Spleen (tissue), 11 donors: ENCODE data around the gene SKIC3. TPM values are rescaled to one million over a fixed set of nuclear protein-coding genes. Genes with fewer than 3 reads are reported as not detected.

Source experiments
- DNase-seq: peaks from one replicate; pipeline ENCODE4 v3.0.0-alpha.2; 2020
- H3K27ac ChIP-seq, 8 donors: fragments of 200-600 bp; sonication (generic) in 7 of 8; 1 replicate in 4 of 8; 2 replicates in 4 of 8; pipeline versions ENCODE4 v1.5.0 to v1.8.0; 2016 to 2021; ENCODE audit warnings: inconsistent platforms in 4 of 8, mild to moderate bottlenecking in 4 of 8, moderate library complexity in 1 of 8
- H3K27me3 ChIP-seq, 7 donors: fragments of 200-600 bp; sonication (generic) in 6 of 7; replicated peaks in 1 of 7; 1 replicate in 4 of 7; 2 replicates in 3 of 7; pipeline versions ENCODE4 v1.5.0 to v1.8.0; 2016 to 2021; ENCODE audit warnings: inconsistent platforms in 3 of 7, mild to moderate bottlenecking in 1 of 7
- H3K36me3 ChIP-seq, 6 donors: fragments of 200-600 bp; sonication (generic) in 5 of 6; 1 replicate in 4 of 6; 2 replicates in 2 of 6; pipeline versions ENCODE4 v1.5.0 to v1.8.0; 2016 to 2021; ENCODE audit warnings: inconsistent platforms in 2 of 6
- H3K4me1 ChIP-seq, 6 donors: fragments of 200-600 bp; sonication (generic) in 5 of 6; 1 replicate in 3 of 6; 2 replicates in 3 of 6; pipeline versions ENCODE4 v1.5.0 to v1.8.0; 2016 to 2021; ENCODE audit warnings: inconsistent platforms in 3 of 6
- H3K4me3 ChIP-seq, 8 donors: fragments of 200-600 bp; sonication (generic) in 7 of 8; 1 replicate in 4 of 8; 2 replicates in 4 of 8; pipeline versions ENCODE4 v1.5.0 to v1.8.0; 2016 to 2021; ENCODE audit warnings: inconsistent platforms in 4 of 8, mild to moderate bottlenecking in 4 of 8, moderate library complexity in 2 of 8
- H3K9me3 ChIP-seq, 8 donors: fragments of 200-600 bp; sonication (generic) in 7 of 8; 1 replicate in 4 of 8; 2 replicates in 4 of 8; pipeline versions ENCODE4 v1.5.0 to v1.8.0; 2016 to 2021; ENCODE audit warnings: inconsistent platforms in 4 of 8
- POLR2A ChIP-seq, 3 donors: fragments of 450-650 bp; IDR thresholded peaks; one replicate each; pipeline ENCODE4 v1.5.1; 2017; ENCODE audit warnings: antibody characterized with exemption in 3 of 3, mild to moderate bottlenecking in 1 of 3
- POLR2AphosphoS5 ChIP-seq, 3 donors: sonication (generic); formaldehyde crosslinking; IDR thresholded peaks; one replicate each; pipeline ENCODE4 v1.5.1; 2017; ENCODE audit warnings: antibody characterized with exemption in 3 of 3
- WGBS, 5 donors: extraction: QIAGEN DNeasy Blood & Tissue Kit in 3 of 5; methylation state at CpG; one replicate each; pipeline versions ENCODE4 v1.1.5 to v1.1.7; 2013 to 2018; 5-methylcytosine and 5-hydroxymethylcytosine counted together
- intact Hi-C: fragments of 100-400 bp; cut with DNase I; formaldehyde crosslinking; loops from one replicate; pipeline ENCODE4 v1.15.0; 2023; ENCODE audit warnings: low total_unique reads
- polyA plus RNA-seq, 3 donors: library from polyadenylated mRNA; stranded (reverse); fragments of 200-250 nt; gene quantifications; one replicate each; pipeline ENCODE4 v1.2.1, GENCODE V29; 2013
- total RNA-seq, 7 donors: library from RNA; depleted of rRNA in 3 of 7; stranded (reverse); fragments of >200 nt in 3 of 7; fragmentation: NEBNext Ultra II Directional in 4 of 7; extraction: Animal tissue kit (Norgen Biotek cat#: 25700) in 4 of 7; gene quantifications; one replicate each; pipeline versions ENCODE4 v1.1.0 to v1.2.1, GENCODE V29; 2016 to 2021
- TF ChIP-seq, protein P1 (sequence below), 11 experiments: fragments of 200-600 bp in 7 of 11; fragments of 450-650 bp in 4 of 11; sonication (generic) in 4 of 11; IDR thresholded peaks in 8 of 11; conservative IDR thresholded peaks in 3 of 11; 1 replicate in 7 of 11; 2 replicates in 4 of 11; pipeline versions ENCODE4 v1.4.0 to v1.8.0; 2016 to 2021; ENCODE audit warnings: antibody characterized with exemption in 11 of 11, inconsistent platforms in 4 of 11, mild to moderate bottlenecking in 1 of 11
- donor health status: healthy with polysubstance abuse.
- donor health status: DM: no; HTN: no; CAD: no; lungs with moderate emphysema.
- donor health status: DM: no; HTN: no; CAD: no.
- donor health status: Bipolar disorder and iron deficiency.
- donor health status: healthy.
- donor health status: DM: no; HTN: no; CAD: no.
- donor health status: DM: yes; HTN: yes; CAD: no.

Gene SKIC3
- total and polyA plus RNA-seq, 10 donors: 18.6 to 92.0 (median 64.6) TPM

DNA sequence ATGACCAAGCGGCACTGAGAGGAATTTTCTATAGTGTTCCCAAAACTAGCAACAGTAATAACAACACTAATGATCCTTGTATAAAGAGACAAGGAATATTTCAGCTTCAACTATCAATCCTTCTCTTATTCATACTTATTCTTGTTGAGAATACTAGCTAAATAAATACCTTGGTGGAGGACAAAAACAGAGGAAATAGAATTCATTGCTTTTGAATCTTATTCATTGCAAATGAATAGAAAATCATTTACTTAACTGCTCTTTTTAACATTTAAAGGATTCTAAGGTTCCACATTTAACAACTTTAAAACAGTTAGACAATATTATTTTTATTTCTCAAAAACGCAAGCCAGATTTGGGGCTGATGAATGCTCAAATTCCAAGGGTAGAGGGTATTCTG, 22.4 kb downstream of the SKIC3 start:
- DNase-seq: no peak
- peaks cover 0 to 97% (median 41%) of the 10 kb centered on the region in 6 donors for H3K36me3 ChIP-seq

DNA sequence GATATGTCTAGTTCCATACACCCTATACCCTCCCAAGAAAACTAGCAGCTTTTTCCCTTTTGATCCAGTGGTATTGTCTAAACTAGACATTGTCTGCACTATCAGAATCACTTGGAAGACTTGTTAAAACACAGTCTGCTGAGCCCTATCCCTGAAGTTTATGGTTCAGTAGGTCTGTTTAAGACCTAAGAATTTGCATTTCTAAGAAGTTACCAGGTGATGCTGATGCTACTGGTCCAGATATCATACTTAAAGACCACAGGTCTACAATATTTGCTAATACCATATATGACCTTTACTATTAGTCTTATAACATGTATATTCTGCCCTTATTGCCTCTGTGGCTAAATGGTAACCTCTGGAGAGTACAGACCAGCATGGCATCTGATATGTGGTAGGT, 23.3 kb downstream of the SKIC3 start:
- Histone ChIP-seq H3K4me3 (no peak overlapping the region), H3K9me3 (no peaks in the 10 kb centered on the region), H3K36me3 (peaks cover 0 to 97% (median 42%) of the 10 kb centered on the region in 6 donors), H3K4me1 (no peaks in the 10 kb centered on the region), H3K27ac (no peak overlapping the region), H3K27me3 (no peaks in the 10 kb centered on the region)
- TF ChIP-seq POLR2A (IDR thresholded peaks at IDR 0.05): no peak
- TF ChIP-seq, protein P1, sequence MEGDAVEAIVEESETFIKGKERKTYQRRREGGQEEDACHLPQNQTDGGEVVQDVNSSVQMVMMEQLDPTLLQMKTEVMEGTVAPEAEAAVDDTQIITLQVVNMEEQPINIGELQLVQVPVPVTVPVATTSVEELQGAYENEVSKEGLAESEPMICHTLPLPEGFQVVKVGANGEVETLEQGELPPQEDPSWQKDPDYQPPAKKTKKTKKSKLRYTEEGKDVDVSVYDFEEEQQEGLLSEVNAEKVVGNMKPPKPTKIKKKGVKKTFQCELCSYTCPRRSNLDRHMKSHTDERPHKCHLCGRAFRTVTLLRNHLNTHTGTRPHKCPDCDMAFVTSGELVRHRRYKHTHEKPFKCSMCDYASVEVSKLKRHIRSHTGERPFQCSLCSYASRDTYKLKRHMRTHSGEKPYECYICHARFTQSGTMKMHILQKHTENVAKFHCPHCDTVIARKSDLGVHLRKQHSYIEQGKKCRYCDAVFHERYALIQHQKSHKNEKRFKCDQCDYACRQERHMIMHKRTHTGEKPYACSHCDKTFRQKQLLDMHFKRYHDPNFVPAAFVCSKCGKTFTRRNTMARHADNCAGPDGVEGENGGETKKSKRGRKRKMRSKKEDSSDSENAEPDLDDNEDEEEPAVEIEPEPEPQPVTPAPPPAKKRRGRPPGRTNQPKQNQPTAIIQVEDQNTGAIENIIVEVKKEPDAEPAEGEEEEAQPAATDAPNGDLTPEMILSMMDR (IDR thresholded peaks at IDR 0.05 in 8 of 11, conservative IDR thresholded peaks at IDR 0.05 in 3 of 11): no peak
- TF ChIP-seq POLR2AphosphoS5 (IDR thresholded peaks at IDR 0.05): no peak
- intact Hi-C loops: no loop called here
- no peak for DNase-seq

More for the DNA sequence above, 22.4 kb downstream of the SKIC3 start:
- H3K9me3 ChIP-seq: no peaks in the 10 kb centered on the region
- H3K4me3 ChIP-seq: no peak overlapping the region
- TF ChIP-seq, protein P1 (IDR thresholded peaks at IDR 0.05 in 8 of 11, conservative IDR thresholded peaks at IDR 0.05 in 3 of 11): no peak
- TF ChIP-seq POLR2A (IDR thresholded peaks at IDR 0.05): no peak
- TF ChIP-seq POLR2AphosphoS5 (IDR thresholded peaks at IDR 0.05): no peak
- H3K4me1 ChIP-seq: no peaks in the 10 kb centered on the region
- intact Hi-C loops: no loop called here
- H3K27me3 ChIP-seq: no peaks in the 10 kb centered on the region
- no peak overlapping the region for H3K27ac ChIP-seq
- WGBS, 5 donors: 96 to 99% (median 97%) methylated on average over 2 of the region's 2 CpGs

DNA sequence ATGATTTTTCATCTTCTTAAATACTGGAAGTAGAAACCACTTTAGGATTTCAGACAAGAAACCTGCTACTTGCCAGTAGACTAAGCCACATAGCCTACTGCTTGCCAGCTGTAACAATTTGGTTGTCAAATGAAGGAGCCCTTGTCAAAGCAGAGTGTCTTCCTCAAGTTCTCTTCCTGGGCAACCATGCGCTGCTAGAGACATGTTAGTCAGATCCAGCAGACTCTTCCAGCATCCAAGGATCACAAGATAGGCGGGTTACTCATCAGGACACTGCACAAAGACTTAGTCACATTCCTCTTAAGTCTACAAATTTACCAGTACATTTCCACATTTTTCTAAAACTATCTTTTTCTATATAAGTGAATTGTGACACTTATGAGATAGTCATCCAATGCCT, 24.4 kb downstream of the SKIC3 start:
- 93 to 99% (median 98%) methylated on average over 2 of the region's 2 CpGs for WGBS, 5 donors
- intact Hi-C loops: no loop called here
- no peak for DNase-seq
- Histone ChIP-seq H3K27ac (no peak overlapping the region), H3K4me1 (no peaks in the 10 kb centered on the region), H3K9me3 (no peaks in the 10 kb centered on the region), H3K4me3 (no peak overlapping the region), H3K27me3 (no peaks in the 10 kb centered on the region), H3K36me3 (peaks cover 0 to 97% (median 43%) of the 10 kb centered on the region in 6 donors)
- TF ChIP-seq, protein P1 (IDR thresholded peaks at IDR 0.05 in 8 of 11, conservative IDR thresholded peaks at IDR 0.05 in 3 of 11): no peak
- TF ChIP-seq POLR2A (IDR thresholded peaks at IDR 0.05) (no peak), POLR2AphosphoS5 (IDR thresholded peaks at IDR 0.05) (no peak)

DNA sequence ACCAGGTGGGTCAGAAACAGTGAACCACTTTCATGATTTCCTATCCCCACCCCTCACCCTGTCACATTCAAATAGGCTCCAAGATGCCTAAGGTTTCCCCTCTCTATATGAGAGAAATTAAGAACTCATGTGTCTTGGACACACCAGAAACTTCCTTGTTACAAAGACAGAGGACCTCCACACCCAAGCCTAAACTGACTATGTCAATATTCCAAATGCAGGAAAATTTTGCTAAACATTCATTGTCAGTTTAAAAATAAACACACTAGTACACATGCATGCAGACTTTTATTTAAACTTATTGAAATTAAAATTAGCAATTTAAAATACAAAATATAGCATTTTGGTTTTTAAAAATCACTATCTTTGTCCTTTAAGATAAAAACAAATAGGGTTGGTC, 26.2 kb downstream of the SKIC3 start:
- no peaks in the 10 kb centered on the region for H3K27me3 ChIP-seq
- intact Hi-C loops: no loop called here
- H3K27ac ChIP-seq: no peak overlapping the region
- no peaks in the 10 kb centered on the region for H3K4me1 ChIP-seq
- no peak for DNase-seq
- no peak overlapping the region for H3K4me3 ChIP-seq
- peaks cover 0 to 98% (median 51%) of the 10 kb centered on the region in 6 donors for H3K36me3 ChIP-seq
- no peaks in the 10 kb centered on the region for H3K9me3 ChIP-seq
- no peak for TF ChIP-seq POLR2A (IDR thresholded peaks at IDR 0.05)
- no peak for TF ChIP-seq POLR2AphosphoS5 (IDR thresholded peaks at IDR 0.05)
- TF ChIP-seq, protein P1 (IDR thresholded peaks at IDR 0.05 in 8 of 11, conservative IDR thresholded peaks at IDR 0.05 in 3 of 11): no peak
